ENCODE measurements around the gene CATSPERB.

- TF ChIP-seq EZH2 (IDR thresholded peaks at IDR 0.05; ENCODE audit: borderline replicate concordance, low read depth, low read length, severe bottlenecking) (no peak), CTCF (IDR thresholded peaks at IDR 0.05; ENCODE audit: extremely low read depth in 1 of 2, insufficient read depth in 1 of 2, low read depth in 1 of 2, low read length in 2 of 2) (no peak), POLR2AphosphoS5 (IDR thresholded peaks at IDR 0.05; ENCODE audit: insufficient read depth, low read depth, low read length) (no peak)
Observed at GRCh38 chr14:91732439-91732838, 553 bp upstream of the CATSPERB start.

Measured in endothelial cell of umbilical vein (primary cell).